OCI-LY7 (cell line): ENCODE results near the gene GNL2. TPM values are rescaled to one million over a fixed set of nuclear protein-coding genes. Genes with fewer than 3 reads are reported as not detected.

ENCODE experiments used
- BruUV-seq: library from RNA; stranded (reverse); fragments of 400-500 nt; replicated peaks from 2 replicates; lab custom pipeline; 2021; lab: Mats Ljungman, UMichigan
- CTCF ChIA-PET: fragments of 300-600 bp; sonication (Branson Sonifier 250); formaldehyde crosslinking; loops from one replicate; lab custom pipeline; 2022; ENCODE audit warnings: antibody characterized with exemption; ENCODE audit not compliant: unreplicated experiment; lab: Charles Lee
- POLR2A ChIA-PET: fragments of 300-600 bp; sonication (Branson Sonifier 250); formaldehyde crosslinking; loops from one replicate; lab custom pipeline; 2022; ENCODE audit warnings: antibody characterized with exemption; lab: Charles Lee
- DNase-seq: peaks from one replicate; pipeline ENCODE4 v3.0.0-alpha.2; 2015; ENCODE audit warnings: low spot score
- H2AFZ ChIP-seq: fragments of 200-600 bp; sonication (generic), shearing (Covaris generic); 2 replicates; pipeline ENCODE4 v1.6.1; 2014; ENCODE audit warnings: mild to moderate bottlenecking, antibody characterized with exemption, low read length, moderate library complexity
- H3K27ac ChIP-seq: fragments of 200-600 bp; sonication (generic); 2 replicates; pipeline ENCODE4 v1.5.1; 2014; ENCODE audit warnings: mixed run types, low read depth, mild to moderate bottlenecking, moderate library complexity, low read length, inconsistent platforms; ENCODE audit not compliant: poor library complexity, severe bottlenecking
- H3K36me3 ChIP-seq: fragments of 200-600 bp; sonication (generic); 2 replicates; pipeline ENCODE4 v1.6.1; 2014; ENCODE audit warnings: mild to moderate bottlenecking, antibody characterized with exemption, low read length, moderate library complexity, mixed read lengths; ENCODE audit not compliant: insufficient read depth
- H3K4me1 ChIP-seq: fragments of 200-600 bp; sonication (generic); 2 replicates; pipeline ENCODE4 v1.5.1; 2014; ENCODE audit warnings: mild to moderate bottlenecking, low read length; ENCODE audit not compliant: insufficient read depth, poor library complexity, severe bottlenecking
- H3K4me2 ChIP-seq: fragments of 200-600 bp; sonication (generic); 2 replicates; pipeline ENCODE4 v1.6.1; 2014; ENCODE audit warnings: mild to moderate bottlenecking, low read length
- H3K4me3 ChIP-seq: fragments of 200-600 bp; sonication (generic); 2 replicates; pipeline ENCODE4 v1.5.1; 2014; ENCODE audit warnings: mild to moderate bottlenecking, low read depth, low read length; ENCODE audit not compliant: poor library complexity, severe bottlenecking
- H3K79me2 ChIP-seq: fragments of 200-600 bp; sonication (generic); 2 replicates; pipeline ENCODE4 v1.6.1; 2016; ENCODE audit warnings: low read depth, mild to moderate bottlenecking, low read length, moderate library complexity, mixed read lengths; ENCODE audit not compliant: insufficient read depth
- H3K9me2 ChIP-seq: fragments of 200-600 bp; sonication (generic); 2 replicates; pipeline ENCODE4 v1.6.1; 2016; ENCODE audit warnings: mild to moderate bottlenecking, low read length, mixed read lengths; ENCODE audit not compliant: insufficient read depth
- H3K9me3 ChIP-seq: fragments of 200-600 bp; sonication (generic); 2 replicates; pipeline ENCODE4 v1.6.1; 2014; ENCODE audit warnings: mild to moderate bottlenecking, mixed run types, low read length, mixed read lengths
- H4K20me1 ChIP-seq: fragments of 200-600 bp; sonication (generic); 2 replicates; pipeline ENCODE4 v1.6.1; 2014; ENCODE audit warnings: mild to moderate bottlenecking, antibody characterized with exemption, low read length, moderate library complexity, mixed read lengths; ENCODE audit not compliant: insufficient read depth
- CTCF ChIP-seq: fragments of 200-600 bp; sonication (generic); conservative IDR thresholded peaks from 2 replicates; pipeline ENCODE4 v1.5.1; 2014; ENCODE audit warnings: mild to moderate bottlenecking, antibody characterized with exemption, low read length, moderate library complexity, mixed read lengths
- EZH2phosphoT487 ChIP-seq: fragments of 200-600 bp; sonication (generic); IDR thresholded peaks from 2 replicates; pipeline ENCODE4 v1.6.1; 2018; ENCODE audit warnings: low read depth, borderline replicate concordance, mild to moderate bottlenecking, mixed run types, antibody characterized with exemption, low read length, moderate library complexity, mixed read lengths
- intact Hi-C: fragments of 100-400 bp; cut with micrococcal nuclease; formaldehyde crosslinking; loops from one replicate; pipeline ENCODE4 v1.10.0; 2022; ENCODE audit not compliant: unreplicated experiment
- total RNA-seq, 2 experiments: library from RNA; depleted of rRNA in 1 of 2; stranded (reverse); fragments of >200 nt in 1 of 2; shearing (Covaris generic) in 1 of 2; gene quantifications; 2 replicates each; pipeline ENCODE4 v1.2.3, GENCODE V29; 2014 to 2022

Gene GNL2
- total RNA-seq, 2 experiments from 2014 or later: 66.8 to 107 TPM

- ChIA-PET CTCF (no interaction called here), POLR2A (no interaction called here)
- Histone ChIP-seq H3K4me3 (no peak overlapping the region), H4K20me1 (no peaks in the 10 kb centered on the region), H3K27ac (no peak overlapping the region), H3K9me3 (peaks cover 12% of the 10 kb centered on the region), H3K36me3 (peaks cover 16% of the 10 kb centered on the region), H3K79me2 (no peaks in the 10 kb centered on the region), H3K4me1 (no peaks in the 10 kb centered on the region), H3K4me2 (no peak overlapping the region), H3K9me2 (no peaks in the 10 kb centered on the region), H2AFZ (no peak overlapping the region)
- no TSS peak for BruUV-seq
- intact Hi-C loops: no loop called here
- TF ChIP-seq EZH2phosphoT487 (no peak), CTCF (no peak)
- no peak for DNase-seq
Measured at GRCh38 chr1:37559080-37559479, 36.7 kb downstream of the GNL2 start.

GRCh38 chr1:37558411-37558810 is 37.3 kb downstream of the GNL2 start:
- TF ChIP-seq CTCF: no peak
- no peak for TF ChIP-seq EZH2phosphoT487
- Histone ChIP-seq H3K4me2 (no peak overlapping the region), H3K9me2 (no peaks in the 10 kb centered on the region), H3K36me3 (peaks cover 16% of the 10 kb centered on the region), H4K20me1 (peaks cover 2% of the 10 kb centered on the region; the same call in 1 of the 2 replicates), H3K9me3 (peaks cover 12% of the 10 kb centered on the region), H3K79me2 (peaks cover 6% of the 10 kb centered on the region), H3K27ac (no peak overlapping the region), H2AFZ (no peak overlapping the region), H3K4me3 (no peak overlapping the region), H3K4me1 (peaks cover 1% of the 10 kb centered on the region)
- intact Hi-C loops: no loop called here
- no TSS peak for BruUV-seq
- ChIA-PET POLR2A (no interaction called here), CTCF (no interaction called here)
- DNase-seq: no peak

- Histone ChIP-seq H3K4me2 (no peak overlapping the region), H3K27ac (no peak overlapping the region), H2AFZ (no peak overlapping the region), H3K79me2 (peaks cover 16% of the 10 kb centered on the region), H3K9me2 (no peaks in the 10 kb centered on the region), H3K36me3 (peaks cover 9% of the 10 kb centered on the region), H3K4me3 (no peak overlapping the region), H3K4me1 (peaks cover 11% of the 10 kb centered on the region), H3K9me3 (peaks cover 12% of the 10 kb centered on the region), H4K20me1 (peaks cover 9% of the 10 kb centered on the region)
- CTCF ChIA-PET: no interaction called here
- POLR2A ChIA-PET: no interaction called here
- no peak for DNase-seq
- intact Hi-C loops: no loop called here
- TF ChIP-seq EZH2phosphoT487 (no peak), CTCF (no peak)
- no TSS peak for BruUV-seq
Measured at GRCh38 chr1:37557402-37557801, 38.3 kb downstream of the GNL2 start.
